ENCODE measurements around the gene HPD.
"Not testable (repeated sequence)": the region's sequence is repeated elsewhere in the genome, so short reads cannot be mapped to it uniquely, and the experiment has no call there.

HPD gene

DNA sequence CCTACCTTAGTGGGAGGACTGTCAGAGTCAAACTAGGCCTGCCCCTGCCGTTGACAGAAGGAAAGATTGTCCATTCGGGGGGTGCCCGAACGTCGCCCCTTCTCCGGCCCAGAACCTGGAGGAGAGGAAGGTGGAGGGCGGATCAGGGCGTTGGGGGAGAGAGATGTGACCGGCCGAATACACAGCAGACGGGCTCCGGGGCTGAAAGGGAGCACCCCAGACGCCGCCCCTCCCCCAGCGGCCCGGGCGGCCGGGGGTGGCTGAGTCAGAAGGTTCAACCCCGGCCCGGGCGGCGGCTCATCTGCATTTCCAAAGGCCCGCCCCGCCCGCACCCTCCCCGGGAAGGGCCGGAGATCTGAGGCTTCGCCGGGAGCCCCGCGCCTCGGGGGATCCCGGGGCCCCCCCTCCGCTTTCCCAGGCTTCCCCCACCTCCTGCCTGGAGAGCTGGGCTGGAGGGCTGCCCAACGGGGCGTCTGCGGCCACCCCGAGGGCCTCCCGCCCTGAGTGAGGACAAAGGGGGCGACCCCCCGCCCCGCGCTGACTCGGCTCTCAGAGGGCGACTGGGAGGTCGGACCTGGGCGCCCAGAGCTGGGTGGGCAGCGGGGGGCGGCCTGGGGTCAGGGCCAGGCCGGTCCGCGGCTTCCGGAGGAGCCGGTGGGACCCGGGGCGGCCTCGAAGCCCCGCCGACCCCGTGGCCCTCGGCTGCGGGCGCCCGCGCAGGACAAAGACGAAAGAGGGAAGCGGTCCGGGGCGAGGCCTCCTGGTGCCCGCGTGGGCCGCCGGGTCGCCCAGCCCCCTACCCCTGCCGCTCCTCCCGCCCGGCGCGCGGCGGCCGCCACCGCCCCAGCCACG lies 58.6 kb downstream of the HPD start:
- DNase-seq (ENCODE audit: low read depth in 2 of 2): peak; percentile 76 to 82

DNA sequence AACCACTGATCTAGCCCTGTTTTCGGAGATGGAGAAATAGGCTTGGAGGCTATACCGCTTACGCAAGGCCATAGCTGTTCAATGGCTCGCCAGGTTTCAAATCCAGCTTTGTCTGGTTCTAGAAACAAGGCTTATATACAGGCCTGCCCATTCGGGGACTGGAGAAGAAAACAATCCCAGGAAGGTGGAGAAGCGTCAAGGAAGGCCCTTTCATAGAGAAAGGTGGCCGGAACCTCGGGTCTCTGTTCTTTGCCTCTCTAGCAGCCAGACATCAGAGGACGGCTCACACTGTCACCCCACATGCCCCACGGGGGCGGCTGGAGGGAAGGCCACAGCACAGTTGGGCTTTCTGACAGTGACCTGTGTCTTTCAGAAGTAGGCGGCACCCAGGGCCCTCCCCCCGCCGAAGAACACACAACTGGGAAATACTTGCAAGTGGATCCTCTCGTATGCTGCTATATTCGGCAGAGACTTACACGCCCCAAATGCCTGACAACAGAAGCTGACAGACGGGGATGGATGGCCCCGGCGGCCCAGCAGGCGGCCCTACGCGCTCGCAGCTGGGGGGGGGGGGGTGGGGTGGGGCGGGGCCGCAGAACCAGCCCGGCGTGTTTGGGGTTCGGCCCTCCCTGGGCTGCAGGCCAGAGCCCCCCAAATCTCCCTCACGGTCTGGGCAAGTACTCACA lies 59.4 kb downstream of the HPD start:
- no peak for DNase-seq (ENCODE audit: low read depth in 2 of 2)

DNA sequence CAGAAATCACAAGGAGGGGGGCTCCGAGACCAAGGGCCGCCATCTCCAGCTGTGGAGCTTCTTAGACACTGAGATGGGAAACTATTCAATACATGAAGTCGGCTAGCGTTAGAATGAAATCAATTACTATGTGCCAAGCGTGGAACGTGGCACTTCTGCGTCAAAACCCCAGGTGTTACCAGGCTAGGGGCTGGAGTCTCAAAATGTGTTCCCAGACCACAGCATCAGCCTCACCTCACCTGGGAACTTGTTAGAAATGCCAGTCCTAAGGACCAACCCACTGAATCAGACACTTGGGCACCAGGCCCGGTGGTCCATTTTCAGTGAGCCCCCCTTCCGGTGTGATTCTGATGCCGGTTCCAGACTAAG lies 59.9 kb downstream of the HPD start:
- DNase-seq (ENCODE audit: low read depth in 2 of 2): no peak

DNA sequence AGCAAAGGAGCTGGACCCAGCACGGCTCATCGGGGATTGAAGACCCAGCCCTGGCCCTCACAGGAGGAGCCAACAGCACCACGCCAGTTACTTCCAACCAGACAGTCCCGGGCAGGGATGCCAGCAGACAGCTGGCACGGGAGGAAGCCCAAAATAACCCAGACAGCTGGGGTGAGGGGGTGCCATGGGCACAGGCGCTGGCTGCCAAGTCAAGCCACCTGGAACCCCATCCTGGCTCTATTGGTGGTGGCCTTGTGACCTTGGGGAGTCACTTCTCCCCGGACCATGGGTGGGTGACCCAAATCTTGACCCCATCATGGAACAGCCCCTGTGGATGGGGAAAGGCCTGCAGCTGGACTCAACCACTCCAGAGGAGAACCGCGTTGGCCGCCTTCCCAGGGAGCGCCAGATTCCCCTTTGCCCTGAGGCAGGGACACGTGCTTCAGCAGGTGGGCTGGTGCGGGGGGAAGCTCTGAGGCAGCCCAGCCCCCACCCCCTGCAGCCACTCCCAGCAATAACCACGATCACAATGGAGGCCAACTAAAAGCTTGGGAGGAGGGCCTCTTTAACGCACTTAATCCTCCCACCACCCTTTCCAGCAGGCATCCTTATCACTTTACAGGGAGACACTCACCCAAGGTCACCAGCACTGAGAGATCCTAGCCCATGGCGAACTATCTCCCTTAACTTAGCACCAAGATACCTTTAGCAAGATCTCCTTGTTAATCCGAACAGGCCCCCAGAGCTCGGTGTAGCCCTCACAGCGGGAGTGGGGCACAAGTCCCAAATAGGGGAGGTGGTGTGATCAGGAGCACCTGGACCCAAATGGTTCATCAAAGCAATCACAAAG lies 60.5 kb downstream of the HPD start:
- DNase-seq (ENCODE audit: low read depth in 2 of 2): no peak

DNA sequence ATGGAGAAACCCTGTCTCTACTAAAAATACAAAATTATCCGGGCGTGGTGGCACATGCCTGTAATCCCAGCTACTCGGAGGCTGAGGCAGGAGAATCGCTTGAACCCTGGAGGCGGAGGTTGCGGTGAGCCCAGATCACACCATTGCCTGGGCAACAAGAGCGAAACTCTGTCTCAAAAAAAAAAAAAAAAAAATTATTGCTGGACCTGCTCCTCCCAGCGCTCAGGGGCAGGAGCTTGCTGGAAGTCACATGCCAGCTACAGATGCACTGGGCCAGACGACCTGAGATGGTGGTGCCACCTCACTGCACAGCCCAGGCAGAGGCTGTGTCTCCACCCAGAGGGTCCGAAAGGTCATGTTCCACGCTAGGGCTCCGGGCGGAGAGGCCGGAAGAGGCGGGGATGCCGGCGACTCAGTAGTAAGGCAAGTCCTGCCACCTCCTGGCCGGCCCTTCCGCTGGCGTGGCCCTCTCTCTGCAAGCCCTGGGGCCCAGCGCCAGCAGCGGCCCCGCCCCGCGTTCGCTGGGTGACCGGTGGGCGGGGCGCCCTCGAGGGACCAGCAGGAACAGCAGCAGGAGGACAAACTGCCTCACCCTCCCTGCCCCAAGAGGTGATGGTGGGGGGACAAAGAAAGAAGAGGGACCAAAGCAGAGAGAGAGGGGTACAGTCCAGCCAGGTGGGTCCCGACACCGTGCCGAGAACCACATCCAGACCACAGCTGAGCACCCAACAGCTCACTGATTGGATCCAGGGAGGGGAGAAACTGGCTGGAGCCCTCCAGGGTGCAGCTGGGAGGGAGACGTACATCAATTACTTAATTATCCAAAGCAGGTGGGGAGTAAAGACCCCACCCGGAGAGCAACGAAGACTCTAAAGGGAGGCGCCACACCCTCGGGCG lies 61.6 kb downstream of the HPD start:
- no peak for DNase-seq (ENCODE audit: low read depth in 2 of 2)

DNA sequence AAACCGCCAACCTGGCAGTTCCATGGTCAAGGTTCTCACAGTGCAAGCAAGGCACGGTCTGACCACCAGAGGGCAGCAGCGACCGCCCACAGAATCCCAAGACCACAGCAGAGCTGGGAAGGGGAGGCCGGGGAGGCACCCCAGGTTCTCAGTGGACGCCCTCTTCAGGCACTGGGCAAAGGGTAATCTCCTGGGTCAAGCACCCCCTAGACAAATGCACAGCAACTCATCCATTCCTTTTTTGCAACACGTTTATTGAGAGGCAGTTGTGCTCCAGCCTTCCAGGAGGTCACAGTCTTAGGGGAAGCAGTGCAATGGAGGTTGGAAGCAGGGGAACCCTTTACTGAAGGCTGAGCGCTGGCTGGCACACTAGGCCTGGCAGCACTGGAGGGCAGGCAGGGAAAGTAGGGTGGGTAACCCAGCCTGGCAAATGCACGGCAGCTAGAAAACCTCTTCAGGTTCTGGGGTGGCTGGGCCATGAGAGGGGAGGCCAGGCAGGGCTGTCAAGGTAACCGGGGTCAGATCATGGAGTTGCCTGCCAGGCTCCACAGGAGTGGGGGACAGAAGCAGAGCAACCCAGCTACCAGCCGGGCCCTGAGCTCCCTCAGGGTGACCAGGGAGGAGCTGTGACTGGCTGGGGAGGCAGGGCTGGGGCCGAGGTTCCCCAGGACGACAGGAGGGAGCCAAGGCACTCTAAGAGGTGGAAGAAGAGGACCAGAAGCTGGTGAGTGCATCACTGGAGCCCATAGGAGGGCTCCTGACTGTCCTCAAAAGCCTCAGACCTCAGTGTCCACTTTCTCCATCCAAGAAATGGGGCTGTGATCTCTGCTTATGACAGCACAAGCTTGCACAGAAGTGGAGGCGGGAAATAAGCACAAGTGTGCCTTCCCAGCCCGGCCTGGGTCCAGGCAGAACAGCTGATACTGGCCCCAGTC lies 63.4 kb downstream of the HPD start:
- DNase-seq (ENCODE audit: low read depth in 2 of 2): peak; percentile 78 to 81

DNA sequence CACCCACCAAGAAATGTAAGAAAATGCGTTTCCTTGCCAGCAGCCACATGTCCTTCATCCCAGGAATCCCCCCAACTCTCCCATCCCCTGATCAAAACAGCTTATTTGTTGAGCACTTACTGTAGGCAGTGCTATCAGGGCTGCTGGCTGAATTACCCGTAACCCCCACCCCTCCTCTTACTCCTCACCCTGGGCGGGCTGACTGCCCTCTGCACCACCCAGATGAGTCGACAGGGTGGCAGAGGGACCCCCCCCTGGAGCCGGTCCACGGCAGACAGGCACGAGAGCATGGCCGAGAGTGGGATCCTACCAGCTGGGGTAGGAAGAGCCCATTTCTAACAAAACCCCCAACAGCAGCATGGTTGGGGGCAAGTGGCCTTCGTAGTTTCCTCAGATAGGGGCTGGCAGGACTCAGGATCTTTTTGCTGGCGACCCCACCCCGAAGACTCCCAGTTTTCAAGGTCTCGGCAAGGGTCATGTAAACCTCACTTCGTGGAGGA lies 64.1 kb downstream of the HPD start:
- no peak for DNase-seq (ENCODE audit: low read depth in 2 of 2)

DNA sequence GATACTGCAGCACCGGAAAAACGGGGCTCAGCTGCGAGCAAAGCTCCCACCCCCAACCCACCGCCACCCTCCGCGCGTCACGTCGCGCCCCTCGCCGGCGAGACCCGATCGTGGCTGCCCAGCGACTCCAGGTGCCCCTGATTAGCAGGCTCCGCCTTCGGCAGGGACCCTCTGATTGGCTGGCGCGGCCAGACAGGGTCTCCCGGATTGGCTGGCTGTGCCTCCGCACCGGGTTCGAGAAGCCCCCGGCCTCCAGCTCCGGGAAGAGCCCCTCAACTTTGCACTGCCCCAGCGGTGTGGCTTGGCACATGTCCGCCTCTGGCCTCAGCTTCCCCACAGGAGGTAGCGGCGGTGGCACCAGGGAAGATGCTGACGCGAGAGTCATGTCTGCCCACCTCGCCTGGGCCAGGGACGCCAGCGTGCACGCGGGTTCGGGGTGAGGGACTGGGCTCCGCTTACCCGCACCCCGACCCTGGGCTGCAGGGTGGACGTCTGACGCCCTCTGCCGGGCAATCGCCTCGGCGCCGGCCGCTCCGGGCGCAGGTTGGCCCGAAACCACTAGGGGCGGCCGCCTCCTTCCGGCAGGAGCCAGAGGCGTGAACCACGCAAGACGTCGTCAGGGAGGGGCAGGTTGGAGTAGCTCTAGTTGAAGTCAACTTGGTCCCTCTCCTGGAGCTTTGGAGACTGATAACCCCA lies 64.7 kb downstream of the HPD start:
- peak; percentile 94 for DNase-seq (ENCODE audit: low read depth in 2 of 2)

DNA sequence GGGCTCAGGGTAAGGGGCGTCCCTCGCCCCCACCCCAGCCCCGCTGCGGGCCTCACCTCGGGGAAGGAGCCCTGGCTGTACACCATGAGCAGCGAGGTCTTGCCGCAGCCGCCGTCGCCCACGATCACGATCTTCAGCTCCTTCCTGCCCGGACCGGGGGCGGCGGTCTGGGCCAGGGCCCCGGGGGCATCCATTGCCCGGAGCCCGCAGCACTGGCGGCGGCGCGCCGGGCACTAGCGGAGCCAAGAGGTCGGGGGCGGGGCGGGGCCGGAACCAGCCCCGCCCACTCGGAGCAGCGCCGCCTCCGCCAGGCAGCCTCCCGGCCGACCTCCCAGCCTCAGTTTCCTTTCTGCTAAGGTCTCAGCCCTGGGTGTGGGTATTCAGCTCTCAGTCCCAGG lies 65.2 kb downstream of the HPD start, which contains the start of gene RHOF:
TSS of gene RHOF (minus strand) at position 249 of the 398 bp plus-strand sequence. CDS start at position 194, 55 bp downstream.
- peak in 1 of 2 donors; percentile 66 for DNase-seq (ENCODE audit: low read depth in 2 of 2)

DNA sequence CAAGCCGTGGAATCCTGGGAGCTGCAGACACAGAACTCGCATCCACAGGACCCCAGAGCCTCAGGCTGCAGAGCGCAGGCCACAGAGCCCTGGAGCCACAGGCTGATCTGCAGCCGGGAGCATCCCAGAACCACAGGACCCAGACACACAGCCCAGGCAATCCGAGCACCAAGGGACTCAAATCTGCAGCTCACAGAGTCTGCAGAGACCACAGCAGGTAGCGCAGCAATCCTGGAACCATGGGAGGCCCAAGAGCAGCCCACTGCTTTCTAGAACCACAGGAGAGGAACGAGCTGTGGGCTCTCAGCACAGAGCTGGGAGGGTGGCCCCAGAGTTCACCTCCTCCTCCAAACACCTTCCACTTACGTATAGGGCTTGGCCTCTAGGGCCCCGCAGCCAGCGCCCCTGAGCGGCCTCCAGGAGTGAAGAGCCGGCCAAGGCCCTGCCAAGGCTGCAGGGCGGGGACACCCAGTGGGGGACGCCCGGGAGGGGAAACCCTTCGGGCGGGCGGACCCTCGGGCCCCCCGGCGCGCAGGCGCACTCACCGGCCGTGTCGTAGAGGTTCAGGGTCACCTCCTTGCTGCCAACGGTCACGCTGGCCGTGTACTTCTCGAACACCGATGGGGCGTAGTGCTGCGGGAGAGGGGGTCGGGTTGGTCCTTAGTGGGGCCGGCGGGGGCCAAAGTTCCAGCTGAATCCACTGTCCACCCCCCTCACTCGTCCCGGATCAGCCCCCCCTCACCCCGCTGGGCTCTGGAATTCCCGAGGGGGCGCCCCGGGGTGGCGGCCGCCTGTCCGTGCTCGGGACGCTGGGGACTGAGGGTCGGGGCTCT lies 65.8 kb downstream of the HPD start:
- DNase-seq (ENCODE audit: low read depth in 2 of 2): no peak

DNA sequence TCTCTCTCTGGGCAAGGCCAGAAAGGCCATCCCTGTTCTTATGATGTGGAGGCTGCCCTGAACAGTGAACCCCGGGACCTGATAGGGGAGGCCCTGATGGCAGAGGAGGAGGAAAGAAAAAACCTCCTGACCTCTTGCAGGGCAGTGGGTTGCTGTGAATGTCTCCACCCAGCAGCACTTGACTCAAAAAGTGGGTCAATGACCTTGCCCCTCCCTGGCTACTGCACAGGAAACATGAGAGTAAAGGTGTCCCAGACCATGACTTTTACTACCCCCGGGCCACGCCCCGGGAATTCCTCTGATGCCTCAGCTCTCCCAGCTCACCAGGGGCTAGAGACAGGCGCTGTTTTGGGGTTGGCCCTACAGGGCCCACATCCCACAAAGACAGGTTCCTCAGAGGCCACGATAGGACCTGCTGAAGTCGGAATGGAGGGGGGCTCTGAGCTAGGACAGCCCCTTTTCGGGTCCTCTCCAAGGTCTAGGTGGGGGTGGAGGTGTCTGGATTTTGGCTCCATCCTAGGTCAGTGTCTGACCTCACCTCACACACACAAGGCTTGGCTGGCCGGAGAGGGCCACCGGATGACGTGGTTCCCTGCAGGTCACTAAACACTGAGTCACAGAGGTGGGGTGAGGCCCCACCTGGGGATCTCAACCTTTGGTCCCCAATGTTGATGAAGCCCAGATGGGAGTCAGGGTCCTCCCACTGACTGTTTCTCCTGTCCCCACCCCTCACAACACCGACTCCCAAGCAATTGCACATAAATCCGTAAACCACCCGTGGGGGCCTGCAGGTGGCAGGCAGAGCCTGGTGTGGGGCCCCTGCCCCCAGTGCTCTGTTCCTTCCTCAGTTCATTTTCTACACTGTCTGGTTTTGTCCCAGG lies 66.7 kb downstream of the HPD start:
- DNase-seq (ENCODE audit: low read depth in 2 of 2): no peak

DNA sequence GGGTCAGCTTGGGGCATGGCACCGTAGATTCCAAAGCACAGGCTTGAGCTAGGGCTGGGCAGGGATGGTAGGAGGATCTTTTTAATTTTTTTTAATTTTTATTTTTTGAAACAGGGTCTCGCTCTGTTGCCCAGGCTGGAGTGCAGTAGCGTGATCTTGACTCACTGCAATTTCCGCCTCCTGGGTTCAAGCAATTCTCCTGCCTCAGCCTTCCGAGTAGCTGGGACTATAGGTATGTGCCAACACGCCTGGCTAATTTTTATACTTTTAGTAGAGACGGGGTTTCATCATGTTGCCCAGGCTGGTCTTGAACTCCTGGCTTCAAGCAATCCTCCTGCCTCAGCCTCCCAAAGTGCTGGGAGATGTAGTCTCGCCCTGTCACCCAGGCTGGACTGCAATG lies 67.9 kb downstream of the HPD start:
- not testable (repeated sequence) for DNase-seq (ENCODE audit: low read depth in 2 of 2)

DNA sequence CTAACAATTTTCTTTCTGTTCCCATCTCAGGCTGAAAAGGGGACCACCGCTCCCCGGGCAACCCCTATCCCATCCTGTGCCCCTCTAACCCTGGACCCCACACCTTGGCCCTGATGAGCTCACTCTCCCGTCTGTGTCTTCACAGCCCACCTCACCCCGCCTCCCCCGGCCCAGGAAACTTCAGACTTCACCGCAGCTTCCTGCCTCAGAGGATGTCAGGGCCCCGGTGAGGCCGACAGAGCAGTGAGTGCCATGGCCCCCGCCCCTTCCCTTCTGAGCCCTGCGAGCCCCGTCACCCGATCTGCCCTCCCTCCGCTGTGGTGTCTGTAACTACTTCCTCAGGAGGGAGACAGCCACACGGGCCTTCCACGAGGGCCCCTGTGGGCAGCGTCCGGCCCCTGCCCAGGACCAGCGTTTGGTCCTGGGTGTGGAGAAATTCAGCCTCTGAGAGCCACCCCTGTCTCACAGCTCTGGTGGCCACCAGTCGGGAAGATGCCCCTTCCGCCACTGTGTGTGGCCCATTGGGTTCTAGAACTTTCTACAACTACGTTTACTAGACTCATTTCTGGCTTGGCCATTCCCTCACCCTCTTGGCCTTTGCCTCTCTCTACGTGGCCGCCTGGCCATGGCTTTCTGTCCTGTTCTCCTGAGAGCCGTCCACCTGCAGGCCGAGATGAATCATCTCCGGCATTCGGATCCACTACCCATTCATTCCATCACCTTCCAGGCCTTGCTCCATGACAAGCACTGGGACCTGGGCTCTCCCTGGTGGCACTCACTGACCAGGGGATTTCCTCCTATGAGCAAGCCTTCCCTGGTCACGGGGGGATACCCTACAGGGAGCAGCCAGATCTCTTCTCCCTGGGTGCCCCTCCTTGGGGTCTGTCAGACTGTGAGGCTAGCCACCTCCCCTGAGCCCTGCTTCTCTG lies 68.6 kb downstream of the HPD start:
- DNase-seq (ENCODE audit: low read depth in 2 of 2): peak; percentile 82 to 91

Measured in stimulated activated CD4-positive, alpha-beta T cell treated with anti-CD3 and anti-CD28 coated beads, Interleukin-4, amount 100 ng/mL, for 48 hours (primary cell).